GM12878 (cell line): ENCODE results near the gene GZMB. TPM values are rescaled to one million over a fixed set of nuclear protein-coding genes. Genes with fewer than 3 reads are reported as not detected.
A peak's percentile ranks its signal among the peaks of the same experiment; 100 is the strongest.

Source experiments
- BCL11A ChIP-seq: IDR thresholded peaks from 2 replicates; pipeline ENCODE4 v1.6.1; 2011; ENCODE audit warnings: low read depth, low read length
- BCLAF1 ChIP-seq: fragments of 450-650 bp; IDR thresholded peaks from 2 replicates; pipeline ENCODE4 v1.6.1; 2017; ENCODE audit warnings: antibody characterized with exemption, mild to moderate bottlenecking, moderate library complexity
- CHD2 ChIP-seq: IDR thresholded peaks from 2 replicates; pipeline ENCODE4 v1.6.1; 2011; ENCODE audit warnings: low read depth, low read length, improper control_type of control experiment, borderline replicate concordance
- ELK1 ChIP-seq: IDR thresholded peaks from 2 replicates; pipeline ENCODE4 v1.6.1; 2012; ENCODE audit warnings: low read depth, low read length, improper control_type of control experiment
- ESRRA ChIP-seq: IDR thresholded peaks from 2 replicates; pipeline ENCODE4 v1.6.1; 2012; ENCODE audit warnings: mild to moderate bottlenecking, low read length, improper control_type of control experiment
- FOXK2 ChIP-seq: fragments of 450-650 bp; IDR thresholded peaks from 2 replicates; pipeline ENCODE4 v1.6.1; 2017; ENCODE audit warnings: mild to moderate bottlenecking, moderate library complexity
- IKZF1 ChIP-seq: fragments of 450-650 bp; conservative IDR thresholded peaks from 2 replicates; pipeline ENCODE4 v1.6.1; 2017; ENCODE audit warnings: antibody characterized with exemption, mild to moderate bottlenecking
- KDM1A ChIP-seq: fragments of 200-600 bp; sonication (generic); IDR thresholded peaks from 2 replicates; pipeline ENCODE4 v1.6.1; 2016; ENCODE audit warnings: borderline replicate concordance
- MEF2A ChIP-seq: IDR thresholded peaks from 2 replicates; pipeline ENCODE4 v1.6.1; 2011; ENCODE audit warnings: low read depth, mild to moderate bottlenecking, low read length, moderate library complexity; ENCODE audit not compliant: insufficient read depth
- NKRF ChIP-seq: fragments of 450-650 bp; conservative IDR thresholded peaks from 2 replicates; pipeline ENCODE4 v1.6.1; 2017; ENCODE audit warnings: mild to moderate bottlenecking, moderate library complexity
- PAX5 ChIP-seq: IDR thresholded peaks from 2 replicates; pipeline ENCODE4 v1.6.1; 2011; ENCODE audit warnings: low read depth, low read length, borderline replicate concordance
- PML ChIP-seq: IDR thresholded peaks from 2 replicates; pipeline ENCODE4 v1.6.1; 2012; ENCODE audit warnings: low read length, inconsistent platforms
- POLR2AphosphoS2 ChIP-seq: IDR thresholded peaks from 2 replicates; pipeline ENCODE4 v1.6.1; 2011; ENCODE audit warnings: low read depth, mild to moderate bottlenecking, low read length, improper control_type of control experiment, moderate library complexity
- POLR2AphosphoS5 ChIP-seq: IDR thresholded peaks from 2 replicates; pipeline ENCODE4 v1.6.1; 2011; ENCODE audit warnings: mild to moderate bottlenecking, low read length, inconsistent platforms
- SIX5 ChIP-seq: IDR thresholded peaks from 2 replicates; pipeline ENCODE4 v1.6.1; 2011; ENCODE audit warnings: mild to moderate bottlenecking, low read depth, low read length, moderate library complexity; ENCODE audit not compliant: severe bottlenecking
- SPI1 ChIP-seq: IDR thresholded peaks from 2 replicates; pipeline ENCODE4 v1.6.1; 2011; ENCODE audit warnings: low read depth, mild to moderate bottlenecking, low read length, moderate library complexity, borderline replicate concordance; ENCODE audit not compliant: insufficient read depth
- SUPT20H ChIP-seq: IDR thresholded peaks from 2 replicates; pipeline ENCODE4 v1.6.1; 2011; ENCODE audit warnings: low read depth, mild to moderate bottlenecking, low read length, moderate library complexity, borderline replicate concordance; ENCODE audit not compliant: control insufficient read depth
- USF2 ChIP-seq: IDR thresholded peaks from 2 replicates; pipeline ENCODE4 v1.6.1; 2011; ENCODE audit warnings: low read depth, low read length, improper control_type of control experiment, borderline replicate concordance
- ZNF687 ChIP-seq: fragments of 450-650 bp; IDR thresholded peaks from 2 replicates; pipeline ENCODE4 v1.6.1; 2017; ENCODE audit warnings: mild to moderate bottlenecking, moderate library complexity
- polyA plus RNA-seq, 11 experiments: library from polyadenylated mRNA; depleted of rRNA in 4 of 11; unstranded in 6 of 11; stranded (reverse) in 5 of 11; fragments of >200 nt; fragmentation: Nextera tagmentation in 4 of 11; fragmentation: Illumina TruSeq in 1 of 11; extraction: Ambion mirVana in 4 of 11; extraction: Trizol in 1 of 11; gene quantifications; 1 replicate in 1 of 11; 2 replicates in 10 of 11; pipeline versions ENCODE4 v1.2.1 to v1.2.3, GENCODE V29; 2011 to 2016; ENCODE audit warnings: inconsistent platforms in 2 of 11, missing spikeins in 2 of 11, low read depth in 1 of 11
- total RNA-seq, 4 experiments: library from RNA; depleted of rRNA in 3 of 4; stranded (reverse); fragments of >200 nt in 3 of 4; fragmentation: Illumina TruSeq in 1 of 4; extraction: Trizol in 1 of 4; gene quantifications; 2 replicates each; pipeline versions ENCODE4 v1.2.1 to v1.2.3, GENCODE V29; 2013 to 2021

The GZMB gene
- total and polyA plus RNA-seq, 10 of the 15 experiments (the other 5 are each of a cell fraction or from before 2014, with no cell fraction given): 0.19 to 0.87 (median 0.38) TPM; not detected in 7

- peak; percentile 21; the same call in 1 of the 2 replicates for TF ChIP-seq SPI1
- TF ChIP-seq USF2: no peak
- TF ChIP-seq PML: no peak
- peak; percentile 55 for TF ChIP-seq IKZF1
- TF ChIP-seq MEF2A: 0 out of 2 replicates have a peak, but pooled peaks have one; percentile 33
- TF ChIP-seq SIX5: no peak
- no peak for TF ChIP-seq ESRRA
- no peak for TF ChIP-seq NKRF
- TF ChIP-seq CHD2: no peak
- no peak for TF ChIP-seq POLR2AphosphoS2
- 0 out of 2 replicates have a peak, but pooled peaks have one; percentile 10 for TF ChIP-seq POLR2AphosphoS5
- no peak for TF ChIP-seq ZNF687
- no peak for TF ChIP-seq BCLAF1
- TF ChIP-seq FOXK2: no peak
- TF ChIP-seq BCL11A: 0 out of 2 replicates have a peak, but pooled peaks have one; percentile 50
- no peak for TF ChIP-seq SUPT20H
- no peak for TF ChIP-seq ELK1
- peak; percentile 17; the same call in 1 of the 2 replicates for TF ChIP-seq PAX5
- TF ChIP-seq KDM1A: no peak
Measured at GRCh38 chr14:24673534-24674203, 39.7 kb upstream of the GZMB start (continued).
